Erythroblast (primary cell): ENCODE data around the gene APBA1.

Experiments
- GATA1 ChIP-seq: IDR thresholded peaks from 2 replicates; pipeline ENCODE4 v1.6.1; 2011; ENCODE audit warnings: low read depth, mild to moderate bottlenecking, control low read depth, low read length, moderate library complexity
- POLR2A ChIP-seq: IDR thresholded peaks from 2 replicates; pipeline ENCODE4 v1.6.1; 2011; ENCODE audit warnings: mild to moderate bottlenecking, low read length

DNA sequence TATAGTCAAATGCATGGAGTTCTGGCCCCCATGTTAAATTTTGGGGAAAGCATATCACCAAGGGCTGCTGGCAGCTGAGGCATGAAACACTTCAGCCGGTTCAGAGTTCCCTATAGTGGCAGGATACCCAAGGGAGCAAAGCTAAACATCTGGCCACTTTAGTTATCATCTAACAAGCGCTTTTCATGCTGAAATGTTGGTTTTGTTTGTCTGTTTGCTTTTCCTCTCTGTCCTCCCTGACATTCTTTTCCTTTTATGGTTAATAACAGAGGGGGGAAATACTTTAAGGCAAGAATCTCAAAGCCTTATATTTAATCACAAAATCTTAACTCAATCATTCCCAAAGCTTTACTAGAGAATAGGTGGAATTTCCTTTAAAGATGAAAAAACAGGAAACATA lies 11.9 kb downstream of the APBA1 start:
- TF ChIP-seq POLR2A (no peak), GATA1 (no peak)
